Erythroblast (primary cell): ENCODE results near the gene TMEM267.

ENCODE experiments used
- GATA1 ChIP-seq: IDR thresholded peaks from 2 replicates; pipeline ENCODE4 v1.6.1; 2011; ENCODE audit warnings: low read depth, mild to moderate bottlenecking, control low read depth, low read length, moderate library complexity
- POLR2A ChIP-seq: IDR thresholded peaks from 2 replicates; pipeline ENCODE4 v1.6.1; 2011; ENCODE audit warnings: mild to moderate bottlenecking, low read length

DNA sequence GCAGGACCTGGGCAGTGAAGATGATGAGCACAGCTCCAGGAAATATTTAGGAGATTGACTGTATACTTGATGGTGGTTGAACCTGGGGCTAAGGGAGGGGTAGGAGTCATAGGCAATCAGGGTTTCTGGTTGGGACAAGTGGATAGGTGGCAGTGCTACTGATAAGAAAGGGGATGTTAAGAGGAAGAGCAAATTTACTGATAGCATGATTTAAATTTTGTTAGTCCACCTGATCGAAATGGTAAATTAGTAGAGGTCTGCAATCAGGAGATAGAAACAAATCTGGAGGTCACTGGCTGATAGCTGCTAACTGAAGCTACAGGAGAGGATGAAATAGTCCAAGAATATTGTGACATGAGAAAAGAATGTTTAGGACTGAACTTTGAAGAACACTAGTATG is 37.0 kb upstream of the TMEM267 start:
- TF ChIP-seq POLR2A, result no peak
- no peak for TF ChIP-seq GATA1
